OCI-LY1 (cell line): Measurements from ENCODE around the gene IQCM.

ENCODE experiments used
- EZH2 ChIP-seq: fragments of 200-600 bp; sonication (generic), shearing (Covaris generic); IDR thresholded peaks from 2 replicates; pipeline ENCODE4 v1.8.0; 2017; ENCODE audit warnings: borderline replicate concordance, mixed run types, mild to moderate bottlenecking, antibody characterized with exemption, low read length, moderate library complexity, mixed read lengths
- TF ChIP-seq, protein P1 (sequence below): fragments of 200-600 bp; sonication (generic), shearing (Covaris generic); IDR thresholded peaks from 2 replicates; pipeline ENCODE4 v1.5.1; 2017; ENCODE audit warnings: mild to moderate bottlenecking, antibody characterized with exemption, low read length, moderate library complexity, mixed read lengths

DNA sequence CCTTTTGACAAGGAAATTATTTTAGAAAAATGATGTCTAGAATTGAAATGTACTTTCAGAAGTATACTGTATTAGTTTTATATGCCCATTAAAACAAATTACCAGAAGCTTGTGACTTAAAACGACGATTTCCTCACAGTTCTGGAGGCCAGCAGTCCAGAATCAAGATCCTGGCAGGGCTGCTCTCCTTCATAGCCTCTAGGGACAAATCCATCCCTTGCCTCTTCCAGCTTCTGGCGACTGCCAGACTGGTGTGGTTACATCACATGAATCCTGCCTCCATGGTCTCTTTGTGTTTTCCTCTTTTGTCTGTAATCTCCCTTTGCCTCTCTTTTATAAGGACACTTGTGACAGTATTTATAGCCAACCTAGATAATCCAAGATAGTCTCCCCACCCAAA lies 97.1 kb downstream of the IQCM start:
- TF ChIP-seq, protein P1, sequence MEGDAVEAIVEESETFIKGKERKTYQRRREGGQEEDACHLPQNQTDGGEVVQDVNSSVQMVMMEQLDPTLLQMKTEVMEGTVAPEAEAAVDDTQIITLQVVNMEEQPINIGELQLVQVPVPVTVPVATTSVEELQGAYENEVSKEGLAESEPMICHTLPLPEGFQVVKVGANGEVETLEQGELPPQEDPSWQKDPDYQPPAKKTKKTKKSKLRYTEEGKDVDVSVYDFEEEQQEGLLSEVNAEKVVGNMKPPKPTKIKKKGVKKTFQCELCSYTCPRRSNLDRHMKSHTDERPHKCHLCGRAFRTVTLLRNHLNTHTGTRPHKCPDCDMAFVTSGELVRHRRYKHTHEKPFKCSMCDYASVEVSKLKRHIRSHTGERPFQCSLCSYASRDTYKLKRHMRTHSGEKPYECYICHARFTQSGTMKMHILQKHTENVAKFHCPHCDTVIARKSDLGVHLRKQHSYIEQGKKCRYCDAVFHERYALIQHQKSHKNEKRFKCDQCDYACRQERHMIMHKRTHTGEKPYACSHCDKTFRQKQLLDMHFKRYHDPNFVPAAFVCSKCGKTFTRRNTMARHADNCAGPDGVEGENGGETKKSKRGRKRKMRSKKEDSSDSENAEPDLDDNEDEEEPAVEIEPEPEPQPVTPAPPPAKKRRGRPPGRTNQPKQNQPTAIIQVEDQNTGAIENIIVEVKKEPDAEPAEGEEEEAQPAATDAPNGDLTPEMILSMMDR, result no peak
- no peak for TF ChIP-seq EZH2
